ENCODE results near the gene SLC35F4. TPM values are rescaled to one million over a fixed set of nuclear protein-coding genes. Genes with fewer than 3 reads are reported as not detected.

Gene SLC35F4
- total and polyA plus RNA-seq, 2 of the 4 experiments (the other 2 are of a cell fraction): not detected

GRCh38 chr14:57530571-57530970 is 335.3 kb downstream of the SLC35F4 start:
- no peaks in the 10 kb centered on the region for H3K36me3 ChIP-seq (ENCODE audit: control insufficient read depth, insufficient read depth, low read length)
- no peak overlapping the region for H4K91ac ChIP-seq (ENCODE audit: insufficient read depth, low read depth, low read length)
- TF ChIP-seq MXI1 (IDR thresholded peaks at IDR 0.05; ENCODE audit: borderline replicate concordance, low read depth, low read length) (no peak), MAFK (IDR thresholded peaks at IDR 0.05; ENCODE audit: low read depth, low read length) (no peak), BHLHE40 (IDR thresholded peaks at IDR 0.05; ENCODE audit: low read depth, low read length) (no peak)
- H2AK9ac ChIP-seq (replicated peaks; ENCODE audit: low read depth, low read length, poor library complexity): no peak overlapping the region
- no peak overlapping the region for H3K4me2 ChIP-seq (ENCODE audit: low read depth, low read length)
- in situ Hi-C loops (cut with MboI; ENCODE audit: low sequenced_read_pairs) (no loop called here), intact Hi-C loops (cut with micrococcal nuclease) (no loop called here), dilution Hi-C loops (cut with HindIII; ENCODE audit: low sequenced_read_pairs, unreplicated experiment) (no loop called here)
- ChIA-PET POLR2A (ENCODE audit: unreplicated experiment) (no interaction called here), CTCF (no interaction called here)
- no peak for ATAC-seq (ENCODE audit: low read depth)
- H3K4ac ChIP-seq (ENCODE audit: low read depth, low read length): no peak overlapping the region
- H3K18ac ChIP-seq (ENCODE audit: low read depth, low read length): no peak overlapping the region
- no peak overlapping the region for H2BK5ac ChIP-seq (ENCODE audit: low read depth, low read length, poor library complexity, severe bottlenecking)
- H2AFZ ChIP-seq (replicated peaks; ENCODE audit: low read length, poor library complexity): no peak overlapping the region
- no peak overlapping the region for H2AK5ac ChIP-seq (ENCODE audit: low read depth, low read length)
- H3K9me1 ChIP-seq (ENCODE audit: insufficient read depth, low read length): no peaks in the 10 kb centered on the region
- no peak for DNase-seq
- H2BK120ac ChIP-seq (ENCODE audit: low read depth, low read length): no peak overlapping the region
- H3K9me3 ChIP-seq (ENCODE audit: control insufficient read depth, insufficient read depth, low read length): no peaks in the 10 kb centered on the region
- H3K56ac ChIP-seq (ENCODE audit: extremely low read depth, insufficient read depth, low read length): no peak overlapping the region
- no peak overlapping the region for H3K23ac ChIP-seq (ENCODE audit: low read depth, low read length)
- no peak overlapping the region for H4K8ac ChIP-seq (ENCODE audit: low read depth in 2 of 2, low read length in 2 of 2)
- H3K4me3 ChIP-seq (ENCODE audit: insufficient read depth, low read depth, low read length): no peak overlapping the region
- H3K9ac ChIP-seq (ENCODE audit: low read depth, low read length): no peak overlapping the region
- no peak overlapping the region for H3K27ac ChIP-seq (ENCODE audit: insufficient read depth, low read length)
- no peak overlapping the region for H4K5ac ChIP-seq (ENCODE audit: low read depth, low read length)
- no peak overlapping the region for H2BK20ac ChIP-seq (ENCODE audit: low read depth, low read length)
- H3K79me1 ChIP-seq (ENCODE audit: low read depth in 1 of 2, low read length in 2 of 2): no peaks in the 10 kb centered on the region
- H3K4me1 ChIP-seq (ENCODE audit: control insufficient read depth, insufficient read depth, low read length): no peaks in the 10 kb centered on the region
- H4K20me1 ChIP-seq (ENCODE audit: insufficient read depth, low read length): no peaks in the 10 kb centered on the region
- BruUV-seq (replicated peaks): no TSS peak
- no peak overlapping the region for H3K14ac ChIP-seq (replicated peaks; ENCODE audit: low read depth, low read length)
- no peaks in the 10 kb centered on the region for H3K27me3 ChIP-seq (ENCODE audit: control insufficient read depth, insufficient read depth, low read length)
- no peak overlapping the region for H2BK15ac ChIP-seq (ENCODE audit: low read depth, low read length)
